Trophoblast cell (in vitro differentiated cells and primary cell): ENCODE data around the gene PCA3.

Experiments
- DNase-seq, 2 donors: peaks; one replicate each; pipeline ENCODE4 v3.0.0-alpha.2; 2016
- H2AFZ ChIP-seq: 2 replicates; pipeline ENCODE4 v1.6.1; 2013; ENCODE audit warnings: low read length, moderate library complexity, mild to moderate bottlenecking; ENCODE audit not compliant: insufficient read depth, poor library complexity
- H2AK5ac ChIP-seq: 2 replicates; pipeline ENCODE4 v1.6.1; 2013; ENCODE audit warnings: mild to moderate bottlenecking, low read length
- H2BK120ac ChIP-seq: 2 replicates; pipeline ENCODE4 v1.6.1; 2013; ENCODE audit warnings: low read length, mild to moderate bottlenecking, moderate library complexity; ENCODE audit not compliant: insufficient read depth, poor library complexity
- H2BK12ac ChIP-seq: 2 replicates; pipeline ENCODE4 v1.6.1; 2013; ENCODE audit warnings: mild to moderate bottlenecking, low read length, moderate library complexity
- H2BK5ac ChIP-seq: 2 replicates; pipeline ENCODE4 v1.6.1; 2013; ENCODE audit warnings: low read length, low read depth, moderate library complexity, mild to moderate bottlenecking; ENCODE audit not compliant: poor library complexity
- H3K14ac ChIP-seq: 2 replicates; pipeline ENCODE4 v1.6.1; 2013; ENCODE audit warnings: mild to moderate bottlenecking, low read length
- H3K18ac ChIP-seq: 2 replicates; pipeline ENCODE4 v1.6.1; 2013; ENCODE audit warnings: mild to moderate bottlenecking, low read length
- H3K23ac ChIP-seq: 2 replicates; pipeline ENCODE4 v1.6.1; 2013; ENCODE audit warnings: low read length
- H3K27ac ChIP-seq: 2 replicates; pipeline ENCODE4 v1.5.1; 2013; ENCODE audit warnings: low read depth, mild to moderate bottlenecking, inconsistent platforms, low read length, moderate library complexity
- H3K27me3 ChIP-seq: 2 replicates; pipeline ENCODE4 v1.6.1; 2013; ENCODE audit warnings: inconsistent platforms, mild to moderate bottlenecking, low read length, moderate library complexity; ENCODE audit not compliant: insufficient read depth
- H3K36me3 ChIP-seq, 2 experiments: 1 replicate in 1 of 2; 2 replicates in 1 of 2; pipeline ENCODE4 v1.6.1; 2013; ENCODE audit warnings: low read length in 2 of 2, mild to moderate bottlenecking in 2 of 2, moderate library complexity in 1 of 2; ENCODE audit not compliant: insufficient read depth in 2 of 2, control insufficient read depth in 1 of 2
- H3K4ac ChIP-seq: 2 replicates; pipeline ENCODE4 v1.6.1; 2013; ENCODE audit warnings: low read depth, mild to moderate bottlenecking, low read length, moderate library complexity
- H3K4me1 ChIP-seq, 2 experiments: 1 replicate in 1 of 2; 2 replicates in 1 of 2; pipeline ENCODE4 v1.6.1; 2013; ENCODE audit warnings: low read length in 2 of 2, mild to moderate bottlenecking in 2 of 2, moderate library complexity in 1 of 2; ENCODE audit not compliant: insufficient read depth in 2 of 2, control insufficient read depth in 1 of 2
- H3K4me2 ChIP-seq: 2 replicates; pipeline ENCODE4 v1.6.1; 2013; ENCODE audit warnings: inconsistent platforms, mild to moderate bottlenecking, low read length, moderate library complexity
- H3K4me3 ChIP-seq: 2 replicates; pipeline ENCODE4 v1.5.1; 2013; ENCODE audit warnings: mild to moderate bottlenecking, low read depth, low read length, inconsistent platforms
- H3K79me1 ChIP-seq: one replicate; pipeline ENCODE4 v1.6.1; 2013; ENCODE audit warnings: low read length
- H3K79me2 ChIP-seq: 2 replicates; pipeline ENCODE4 v1.6.1; 2013; ENCODE audit warnings: low read length, mild to moderate bottlenecking; ENCODE audit not compliant: control insufficient read depth, insufficient read depth, poor library complexity
- H3K9ac ChIP-seq: 2 replicates; pipeline ENCODE4 v1.6.1; 2013; ENCODE audit warnings: mild to moderate bottlenecking, low read length
- H3K9me3 ChIP-seq: 2 replicates; pipeline ENCODE4 v1.6.1; 2013; ENCODE audit warnings: low read depth, mild to moderate bottlenecking, control low read depth, inconsistent platforms, low read length; ENCODE audit not compliant: insufficient read depth
- H4K12ac ChIP-seq: 2 replicates; pipeline ENCODE4 v1.6.1; 2013; ENCODE audit warnings: low read depth, mild to moderate bottlenecking, low read length, moderate library complexity
- H4K8ac ChIP-seq: 2 replicates; pipeline ENCODE4 v1.6.1; 2013; ENCODE audit warnings: low read depth, mild to moderate bottlenecking, low read length, moderate library complexity
- H4K91ac ChIP-seq: one replicate; pipeline ENCODE4 v1.6.1; 2013; ENCODE audit warnings: low read depth, mild to moderate bottlenecking, low read length, moderate library complexity
- WGBS: extraction: QIAGEN DNeasy Blood & Tissue Kit; methylation state at CpG from one replicate; pipeline ENCODE4 v1.1.7; 2013; ENCODE audit warnings: missing lambda C conversion rate; ENCODE audit not compliant: insufficient read length, insufficient coverage; ENCODE audit errors: extremely low coverage; 5-methylcytosine and 5-hydroxymethylcytosine counted together

The PCA3 gene

DNA sequence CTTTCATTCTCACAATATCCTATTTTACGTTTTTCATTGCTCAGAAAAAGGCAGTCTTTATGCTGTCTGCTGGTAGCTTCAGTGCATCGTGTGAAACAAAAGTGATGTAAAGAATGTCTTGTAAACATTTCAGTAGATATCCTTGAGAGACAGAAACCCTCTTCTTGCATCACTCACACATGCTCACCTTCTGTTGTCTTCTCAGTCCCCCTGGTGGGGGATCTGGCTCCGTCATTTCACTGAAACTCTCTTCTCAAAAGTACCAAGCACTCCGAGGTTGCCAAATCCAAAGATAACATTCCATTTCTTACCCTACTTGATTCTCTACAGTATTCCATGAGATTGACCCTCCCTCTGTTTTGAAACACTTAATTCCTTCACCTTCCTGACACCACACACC is 46.1 kb upstream of the PCA3 start:
- Histone ChIP-seq H4K8ac (no peak overlapping the region), H4K12ac (no peak overlapping the region), H2AK5ac (no peak overlapping the region), H3K4me2 (no peak overlapping the region), H3K79me2 (no peaks in the 10 kb centered on the region), H4K91ac (no peak overlapping the region), H3K9me3 (no peaks in the 10 kb centered on the region), H3K18ac (no peak overlapping the region), H3K4me3 (no peak overlapping the region), H2BK120ac (no peak overlapping the region), H3K27me3 (no peaks in the 10 kb centered on the region), H3K36me3 (no peaks in the 10 kb centered on the region), H3K79me1 (no peaks in the 10 kb centered on the region), H3K14ac (no peak overlapping the region), H2BK12ac (no peak overlapping the region), H3K9ac (no peak overlapping the region), H2AFZ (no peak overlapping the region), H3K4me1 (no peaks in the 10 kb centered on the region), H2BK5ac (no peak overlapping the region), H3K4ac (no peak overlapping the region), H3K23ac (no peak overlapping the region), H3K27ac (no peak overlapping the region)
- DNase-seq = peak; percentile 25 to 68
- no CpG with 5 or more reads among the region's 4 CpGs for WGBS

DNA sequence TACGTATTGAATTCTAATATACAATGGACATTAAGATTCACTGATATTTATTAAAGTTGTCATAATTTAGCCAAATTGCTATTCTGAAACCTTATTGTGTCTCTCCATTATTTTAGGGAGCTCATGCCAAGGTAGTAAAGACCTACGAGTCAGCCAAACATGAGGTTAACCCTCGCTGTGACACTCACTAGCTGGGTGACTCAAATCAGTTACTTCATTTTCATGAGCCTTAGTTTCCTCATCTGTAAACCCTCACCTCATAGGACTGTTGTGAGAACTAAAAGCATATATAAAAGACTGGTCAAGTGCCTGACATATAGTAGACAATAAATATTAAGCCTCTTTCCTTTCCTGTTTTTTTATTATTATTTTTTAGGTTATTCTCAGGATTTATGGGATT is 44.0 kb upstream of the PCA3 start:
- H3K4me2 ChIP-seq = no peak overlapping the region
- H2BK12ac ChIP-seq = no peak overlapping the region
- no peaks in the 10 kb centered on the region for H3K79me1 ChIP-seq
- H3K14ac ChIP-seq = no peak overlapping the region
- H4K12ac ChIP-seq = no peak overlapping the region
- H3K27me3 ChIP-seq = no peaks in the 10 kb centered on the region
- H2AFZ ChIP-seq = no peak overlapping the region
- no peak overlapping the region for H3K27ac ChIP-seq
- H3K4ac ChIP-seq = no peak overlapping the region
- H3K23ac ChIP-seq = no peak overlapping the region
- H3K9me3 ChIP-seq = no peaks in the 10 kb centered on the region
- no peak overlapping the region for H2AK5ac ChIP-seq
- no peak overlapping the region for H4K8ac ChIP-seq
- H3K9ac ChIP-seq = no peak overlapping the region
- no peak overlapping the region for H3K4me3 ChIP-seq
- no peak for DNase-seq
- no peak overlapping the region for H2BK120ac ChIP-seq
- H3K79me2 ChIP-seq = no peaks in the 10 kb centered on the region
- WGBS = no CpG with 5 or more reads among the region's 3 CpGs
- no peak overlapping the region for H3K18ac ChIP-seq
- no peak overlapping the region for H2BK5ac ChIP-seq
- H3K4me1 ChIP-seq = no peaks in the 10 kb centered on the region
- no peaks in the 10 kb centered on the region for H3K36me3 ChIP-seq
- no peak overlapping the region for H4K91ac ChIP-seq

DNA sequence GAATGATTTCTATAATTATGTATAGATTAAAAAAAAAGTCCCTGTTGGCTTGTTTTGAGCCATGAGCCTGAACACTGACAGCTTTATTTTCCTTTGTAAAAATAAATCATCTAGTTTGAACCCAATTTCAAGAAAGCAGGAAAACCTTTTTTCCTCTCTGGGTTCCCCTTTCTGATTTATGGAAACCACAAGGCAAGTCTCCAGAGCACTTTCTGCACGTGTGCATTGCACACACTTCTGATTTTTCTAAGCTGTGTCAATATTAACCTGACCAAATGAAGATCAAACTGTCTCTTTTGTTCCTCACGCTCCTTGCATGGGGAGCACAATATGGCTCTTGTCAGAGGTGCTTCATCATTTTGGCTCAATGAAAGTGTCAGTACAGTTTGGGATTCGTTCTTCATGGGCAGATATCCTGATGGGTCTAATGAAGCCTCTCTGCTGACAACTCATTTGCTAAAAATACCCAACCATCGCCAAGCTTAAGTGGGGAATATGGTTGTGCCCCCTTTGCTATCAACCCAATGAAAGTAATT is 39.2 kb upstream of the PCA3 start:
- no peaks in the 10 kb centered on the region for H3K4me1 ChIP-seq
- DNase-seq = no peak
- no peak overlapping the region for H4K91ac ChIP-seq
- no peaks in the 10 kb centered on the region for H3K27me3 ChIP-seq
- H3K23ac ChIP-seq = no peak overlapping the region
- WGBS = no CpG with 5 or more reads among the region's 4 CpGs
- H2BK5ac ChIP-seq = no peak overlapping the region
- H4K12ac ChIP-seq = no peak overlapping the region
- H3K27ac ChIP-seq = no peak overlapping the region
- H3K9me3 ChIP-seq = no peaks in the 10 kb centered on the region
- no peak overlapping the region for H2AFZ ChIP-seq
- H3K9ac ChIP-seq = no peak overlapping the region
- no peak overlapping the region for H3K18ac ChIP-seq
- H2BK12ac ChIP-seq = no peak overlapping the region
- H2AK5ac ChIP-seq = no peak overlapping the region
- no peak overlapping the region for H3K4me3 ChIP-seq
- H3K79me2 ChIP-seq = no peaks in the 10 kb centered on the region
- no peak overlapping the region for H3K4ac ChIP-seq
- no peak overlapping the region for H2BK120ac ChIP-seq
- no peak overlapping the region for H3K4me2 ChIP-seq
- no peak overlapping the region for H4K8ac ChIP-seq
- H3K36me3 ChIP-seq = no peaks in the 10 kb centered on the region
- no peaks in the 10 kb centered on the region for H3K79me1 ChIP-seq
- H3K14ac ChIP-seq = no peak overlapping the region

DNA sequence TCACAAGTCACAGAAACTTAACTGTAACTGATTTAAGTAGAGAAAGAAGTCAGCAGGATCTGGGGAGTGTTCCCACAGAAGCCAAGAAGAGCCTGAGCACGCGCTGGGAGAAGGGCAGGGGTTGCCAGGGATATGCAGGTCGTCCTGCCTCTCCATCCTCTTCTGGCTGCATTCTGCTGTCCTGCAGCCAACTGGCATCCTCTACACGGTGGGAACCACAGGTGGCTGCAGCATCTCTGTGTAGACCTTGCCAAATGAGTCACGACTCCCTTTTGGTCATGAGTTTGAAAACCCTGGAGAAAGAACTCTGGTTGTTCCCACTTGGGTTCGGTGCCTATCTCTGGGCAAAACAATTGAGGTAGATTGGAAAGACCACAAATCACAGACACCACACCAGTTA is 38.4 kb upstream of the PCA3 start:
- H4K12ac ChIP-seq = no peak overlapping the region
- no peak overlapping the region for H4K91ac ChIP-seq
- no peak overlapping the region for H3K27ac ChIP-seq
- H3K79me2 ChIP-seq = no peaks in the 10 kb centered on the region
- no peaks in the 10 kb centered on the region for H3K27me3 ChIP-seq
- WGBS = no CpG with 5 or more reads among the region's 6 CpGs
- no peaks in the 10 kb centered on the region for H3K36me3 ChIP-seq
- H3K18ac ChIP-seq = no peak overlapping the region
- no peaks in the 10 kb centered on the region for H3K79me1 ChIP-seq
- H2BK12ac ChIP-seq = no peak overlapping the region
- no peaks in the 10 kb centered on the region for H3K9me3 ChIP-seq
- H2BK5ac ChIP-seq = no peak overlapping the region
- H3K4me2 ChIP-seq = no peak overlapping the region
- no peak overlapping the region for H2BK120ac ChIP-seq
- H3K9ac ChIP-seq = no peak overlapping the region
- no peaks in the 10 kb centered on the region for H3K4me1 ChIP-seq
- H3K4ac ChIP-seq = no peak overlapping the region
- H3K14ac ChIP-seq = no peak overlapping the region
- no peak overlapping the region for H3K23ac ChIP-seq
- H4K8ac ChIP-seq = no peak overlapping the region
- no peak overlapping the region for H2AFZ ChIP-seq
- H2AK5ac ChIP-seq = no peak overlapping the region
- no peak for DNase-seq
- no peak overlapping the region for H3K4me3 ChIP-seq
